PC-3 (cell line): ENCODE data around the gene ADAMTS3. TPM values are rescaled to one million over a fixed set of nuclear protein-coding genes. Genes with fewer than 3 reads are reported as not detected.
A peak's percentile ranks its signal among the peaks of the same experiment; 100 is the strongest.

ENCODE experiments used
- ATAC-seq: fragments of 200-7000 bp; cut with Tn5 transposase; 2 replicates; pipeline ENCODE4 v1.9.1; 2020; ENCODE audit warnings: mild to moderate bottlenecking, moderate library complexity
- BruUV-seq: library from RNA; stranded (reverse); fragments of 400-500 nt; replicated peaks from 2 replicates; lab custom pipeline; 2021; lab: Mats Ljungman, UMichigan
- CTCF ChIA-PET: fragments of 300-600 bp; sonication (Branson Sonifier 250); formaldehyde crosslinking; loops from one replicate; lab custom pipeline; 2022; ENCODE audit warnings: antibody characterized with exemption; lab: Charles Lee
- POLR2A ChIA-PET: fragments of 300-600 bp; sonication (Branson Sonifier 250); formaldehyde crosslinking; loops from one replicate; lab custom pipeline; 2022; ENCODE audit warnings: antibody characterized with exemption; ENCODE audit not compliant: unreplicated experiment; lab: Charles Lee
- DNase-seq: peaks from one replicate; pipeline ENCODE4 v3.0.0-alpha.2; 2015
- H2AFZ ChIP-seq: fragments of 300-600 bp; sonication (generic); 2 replicates; pipeline ENCODE4 v1.6.0; 2016; ENCODE audit warnings: antibody characterized with exemption, low read length
- H3F3A ChIP-seq: fragments of 300-600 bp; sonication (generic); one replicate; pipeline ENCODE4 v1.6.0; 2017; ENCODE audit warnings: antibody characterized with exemption, low read length, control low read depth, mild to moderate bottlenecking; ENCODE audit not compliant: unreplicated experiment
- H3K27ac ChIP-seq: fragments of 300-600 bp; sonication (generic); 2 replicates; pipeline ENCODE4 v1.5.1; 2016; ENCODE audit warnings: mild to moderate bottlenecking, low read length
- H3K27me3 ChIP-seq: fragments of 300-600 bp; sonication (generic); 2 replicates; pipeline ENCODE4 v1.6.1; 2016; ENCODE audit warnings: low read length, mixed read lengths
- H3K36me3 ChIP-seq: fragments of 300-600 bp; sonication (generic); 2 replicates; pipeline ENCODE4 v1.6.1; 2016; ENCODE audit warnings: low read depth, mixed run types, low read length, mixed read lengths
- H3K4me1 ChIP-seq: fragments of 300-600 bp; sonication (generic); 2 replicates; pipeline ENCODE4 v1.5.1; 2016; ENCODE audit warnings: low read length; ENCODE audit not compliant: insufficient read depth
- H3K4me2 ChIP-seq: fragments of 300-600 bp; sonication (generic); 2 replicates; pipeline ENCODE4 v1.6.0; 2016; ENCODE audit warnings: low read length
- H3K4me3 ChIP-seq: fragments of 300-600 bp; sonication (generic); 2 replicates; pipeline ENCODE4 v1.5.1; 2016; ENCODE audit warnings: mild to moderate bottlenecking, low read length, mixed read lengths
- H3K79me2 ChIP-seq: fragments of 300-600 bp; sonication (generic); 2 replicates; pipeline ENCODE4 v1.6.1; 2017; ENCODE audit warnings: low read length, mixed read lengths
- H3K9ac ChIP-seq: fragments of 300-600 bp; sonication (generic); 2 replicates; pipeline ENCODE4 v1.6.0; 2016; ENCODE audit warnings: mild to moderate bottlenecking, low read length
- H3K9me2 ChIP-seq: fragments of 300-600 bp; sonication (generic); replicated peaks from 2 replicates; pipeline ENCODE4 v1.6.1; 2016; ENCODE audit warnings: mixed run types, low read length, mixed read lengths
- H3K9me3 ChIP-seq: fragments of 300-600 bp; sonication (generic); 2 replicates; pipeline ENCODE4 v1.6.1; 2016; ENCODE audit warnings: low read length, mixed read lengths
- H4K20me1 ChIP-seq: fragments of 300-600 bp; sonication (generic); 2 replicates; pipeline ENCODE4 v1.6.1; 2016; ENCODE audit warnings: low read length, mixed read lengths
- EZH2 ChIP-seq: fragments of 300-600 bp; sonication (generic); IDR thresholded peaks from one replicate; pipeline ENCODE4 v1.6.1; 2017; ENCODE audit warnings: antibody characterized with exemption, mild to moderate bottlenecking, low read length; ENCODE audit not compliant: unreplicated experiment
- EZH2phosphoT487 ChIP-seq: fragments of 300-600 bp; sonication (generic); IDR thresholded peaks from 2 replicates; pipeline ENCODE4 v1.6.1; 2018; ENCODE audit warnings: mild to moderate bottlenecking, antibody characterized with exemption, low read length, borderline replicate concordance
- intact Hi-C: fragments of 100-400 bp; cut with micrococcal nuclease; formaldehyde crosslinking; loops from 2 replicates; pipeline ENCODE4 v1.9.0; 2023
- total RNA-seq: library from RNA; depleted of rRNA; stranded (reverse); fragments of >200 nt; gene quantifications from 2 replicates; pipeline ENCODE4 v1.2.3, GENCODE V29; 2014
- TF ChIP-seq, protein P1 (sequence below): fragments of 300-600 bp; sonication (generic); conservative IDR thresholded peaks from 2 replicates; pipeline ENCODE4 v1.5.1; 2017; ENCODE audit warnings: antibody characterized with exemption, low read depth, mild to moderate bottlenecking, low read length

ADAMTS3 gene
- total RNA-seq, 1 experiment from 2014 or later = 3.5 TPM

- H3K79me2 ChIP-seq = no peaks in the 10 kb centered on the region
- no peaks in the 10 kb centered on the region for H3K9me3 ChIP-seq
- H3K4me2 ChIP-seq = peak overlapping the region; percentile 52
- intact Hi-C loops = no loop called here
- 0 out of 2 replicates have a peak overlapping the region, but pooled peaks have one; percentile 7 for H3K4me3 ChIP-seq
- H3K27ac ChIP-seq = no peak overlapping the region
- POLR2A ChIA-PET = no interaction called here
- no peaks in the 10 kb centered on the region for H4K20me1 ChIP-seq
- H3K9ac ChIP-seq = no peak overlapping the region
- H3K9me2 ChIP-seq = no peaks in the 10 kb centered on the region
- CTCF ChIA-PET = no interaction called here
- no peak overlapping the region for H2AFZ ChIP-seq
- H3K4me1 ChIP-seq = peaks cover 20% of the 10 kb centered on the region
- H3F3A ChIP-seq = no peaks in the 10 kb centered on the region
- H3K36me3 ChIP-seq = no peaks in the 10 kb centered on the region
- ATAC-seq = peak; percentile 65
- no peaks in the 10 kb centered on the region for H3K27me3 ChIP-seq
- DNase-seq = peak; percentile 88
- BruUV-seq = no TSS peak
- TF ChIP-seq, protein P1, sequence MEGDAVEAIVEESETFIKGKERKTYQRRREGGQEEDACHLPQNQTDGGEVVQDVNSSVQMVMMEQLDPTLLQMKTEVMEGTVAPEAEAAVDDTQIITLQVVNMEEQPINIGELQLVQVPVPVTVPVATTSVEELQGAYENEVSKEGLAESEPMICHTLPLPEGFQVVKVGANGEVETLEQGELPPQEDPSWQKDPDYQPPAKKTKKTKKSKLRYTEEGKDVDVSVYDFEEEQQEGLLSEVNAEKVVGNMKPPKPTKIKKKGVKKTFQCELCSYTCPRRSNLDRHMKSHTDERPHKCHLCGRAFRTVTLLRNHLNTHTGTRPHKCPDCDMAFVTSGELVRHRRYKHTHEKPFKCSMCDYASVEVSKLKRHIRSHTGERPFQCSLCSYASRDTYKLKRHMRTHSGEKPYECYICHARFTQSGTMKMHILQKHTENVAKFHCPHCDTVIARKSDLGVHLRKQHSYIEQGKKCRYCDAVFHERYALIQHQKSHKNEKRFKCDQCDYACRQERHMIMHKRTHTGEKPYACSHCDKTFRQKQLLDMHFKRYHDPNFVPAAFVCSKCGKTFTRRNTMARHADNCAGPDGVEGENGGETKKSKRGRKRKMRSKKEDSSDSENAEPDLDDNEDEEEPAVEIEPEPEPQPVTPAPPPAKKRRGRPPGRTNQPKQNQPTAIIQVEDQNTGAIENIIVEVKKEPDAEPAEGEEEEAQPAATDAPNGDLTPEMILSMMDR = no peak
- TF ChIP-seq EZH2phosphoT487 (no peak), EZH2 (no peak)
These were observed 216.3 kb downstream of the ADAMTS3 start for GRCh38 chr4:72352711-72353110.

DNA sequence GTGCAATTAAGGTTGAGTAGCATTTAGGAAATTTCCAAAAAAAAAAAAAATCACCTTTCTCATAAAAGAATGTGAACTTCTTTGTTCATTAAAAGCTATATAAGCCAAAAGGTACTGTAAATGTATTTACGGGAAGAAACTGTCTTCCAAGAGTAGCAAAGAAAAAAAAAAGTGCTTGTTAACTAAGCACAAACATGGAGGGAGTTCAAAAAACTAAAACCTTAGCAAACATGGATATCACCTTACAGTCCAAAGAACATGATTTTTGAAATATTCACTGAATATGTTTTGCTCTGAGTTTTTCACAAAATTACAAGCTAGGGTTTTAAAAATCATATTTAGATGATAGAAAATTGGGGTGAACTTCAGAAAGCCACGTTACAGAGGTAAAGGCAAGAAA lies 217.5 kb downstream of the ADAMTS3 start:
- no TSS peak for BruUV-seq
- CTCF ChIA-PET = no interaction called here
- ATAC-seq = no peak; the same call in 1 of the 2 replicates
- intact Hi-C loops = no loop called here
- Histone ChIP-seq H3K4me2 (0 out of 2 replicates have a peak overlapping the region, but pooled peaks have one; percentile 52), H3K27ac (no peak overlapping the region), H3K9me2 (no peaks in the 10 kb centered on the region), H3K27me3 (no peaks in the 10 kb centered on the region), H3K4me3 (no peak overlapping the region), H2AFZ (no peak overlapping the region), H3K9me3 (no peaks in the 10 kb centered on the region), H3K79me2 (no peaks in the 10 kb centered on the region), H3K36me3 (no peaks in the 10 kb centered on the region), H3K4me1 (peaks cover 20% of the 10 kb centered on the region), H4K20me1 (no peaks in the 10 kb centered on the region), H3F3A (no peaks in the 10 kb centered on the region), H3K9ac (no peak overlapping the region)
- DNase-seq = no peak
- no peak for TF ChIP-seq EZH2
- TF ChIP-seq EZH2phosphoT487 = no peak
- TF ChIP-seq, protein P1 = no peak
- POLR2A ChIA-PET = no interaction called here

GRCh38 chr4:72348701-72349100 lies 220.3 kb downstream of the ADAMTS3 start:
- intact Hi-C loops = no loop called here
- no peak overlapping the region for H3K4me3 ChIP-seq
- peaks cover 20% of the 10 kb centered on the region for H3K4me1 ChIP-seq
- no peaks in the 10 kb centered on the region for H3F3A ChIP-seq
- no peak overlapping the region for H3K27ac ChIP-seq
- BruUV-seq = no TSS peak
- no peak for ATAC-seq
- no peak for DNase-seq
- H3K9me2 ChIP-seq = no peaks in the 10 kb centered on the region
- H3K36me3 ChIP-seq = no peaks in the 10 kb centered on the region
- no peak overlapping the region for H3K9ac ChIP-seq
- no peaks in the 10 kb centered on the region for H4K20me1 ChIP-seq
- H3K4me2 ChIP-seq = no peak overlapping the region
- POLR2A ChIA-PET = interaction anchor here (0.7 kb wide), 1 partner anchor 114 kb away, joined by 3 read pairs; no protein-coding TSS in a partner anchor
- CTCF ChIA-PET = no interaction called here
- TF ChIP-seq EZH2phosphoT487 = no peak
- TF ChIP-seq, protein P1 = no peak
- no peak for TF ChIP-seq EZH2
- no peaks in the 10 kb centered on the region for H3K79me2 ChIP-seq
- H3K9me3 ChIP-seq = no peaks in the 10 kb centered on the region
- no peak overlapping the region for H2AFZ ChIP-seq
- H3K27me3 ChIP-seq = no peaks in the 10 kb centered on the region
